ENCODE results near the gene ATP6V0A4.

DNA sequence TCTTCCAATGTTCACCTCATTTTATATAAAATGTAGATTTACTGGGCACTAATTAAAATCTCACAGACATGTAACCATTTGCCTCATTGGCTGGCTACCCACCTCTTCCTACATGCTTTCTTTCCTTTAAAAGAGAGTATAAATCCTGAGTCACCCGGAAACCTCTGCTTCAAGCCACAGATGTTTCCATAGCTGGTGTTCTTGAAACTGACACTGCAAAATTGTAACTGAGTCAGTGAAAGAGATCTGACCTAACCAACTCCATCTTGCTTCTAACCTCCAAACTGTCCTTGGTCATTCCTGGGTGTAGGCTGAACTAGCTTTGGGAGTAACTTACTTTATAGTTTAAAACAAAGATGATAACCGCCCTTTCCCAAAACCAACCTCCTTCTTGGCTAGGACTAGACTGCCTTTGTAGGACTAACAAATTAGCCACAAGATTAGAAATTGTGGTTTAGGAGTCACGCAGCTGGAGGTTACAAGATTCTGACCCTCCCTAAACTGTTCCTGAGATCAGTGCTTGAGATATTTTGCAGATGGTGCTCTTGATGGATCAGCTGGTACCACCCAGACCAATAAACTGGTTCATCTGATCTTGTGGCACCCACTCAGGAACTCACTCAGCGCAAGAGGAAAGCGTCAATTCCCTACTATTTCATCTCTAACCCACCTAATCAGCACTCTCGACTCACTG, 130.3 kb downstream of the ATP6V0A4 start:
- no peak for TF ChIP-seq POLR2A (IDR thresholded peaks at IDR 0.05; ENCODE audit: low read depth, low read length)
- TF ChIP-seq POLR2AphosphoS5 (IDR thresholded peaks at IDR 0.05; ENCODE audit: low read depth, low read length): no peak
- no peak for TF ChIP-seq PAX5 (IDR thresholded peaks at IDR 0.05; ENCODE audit: insufficient read depth, low read length, severe bottlenecking)
- no peak for TF ChIP-seq TAF1 (IDR thresholded peaks at IDR 0.05; ENCODE audit: low read depth, low read length)
- TF ChIP-seq POU2F2 (IDR thresholded peaks at IDR 0.05; ENCODE audit: low read depth, low read length): no peak
